ENCODE measurements around the gene SAMD4B.
A peak's percentile ranks its signal among the peaks of the same experiment; 100 is the strongest.
"Not testable (repeated sequence)": the region's sequence is repeated elsewhere in the genome, so short reads cannot be mapped to it uniquely, and the experiment has no call there.

SAMD4B gene

GRCh38 chr19:39335168-39335548 is 7.1 kb upstream of the SAMD4B start:
- peak; percentile 20 for DNase-seq

GRCh38 chr19:39336483-39336882 is 5.7 kb upstream of the SAMD4B start:
- no peak for DNase-seq

- no peak for DNase-seq
Observed at GRCh38 chr19:39339674-39340073, 2.5 kb upstream of the SAMD4B start.

DNA sequence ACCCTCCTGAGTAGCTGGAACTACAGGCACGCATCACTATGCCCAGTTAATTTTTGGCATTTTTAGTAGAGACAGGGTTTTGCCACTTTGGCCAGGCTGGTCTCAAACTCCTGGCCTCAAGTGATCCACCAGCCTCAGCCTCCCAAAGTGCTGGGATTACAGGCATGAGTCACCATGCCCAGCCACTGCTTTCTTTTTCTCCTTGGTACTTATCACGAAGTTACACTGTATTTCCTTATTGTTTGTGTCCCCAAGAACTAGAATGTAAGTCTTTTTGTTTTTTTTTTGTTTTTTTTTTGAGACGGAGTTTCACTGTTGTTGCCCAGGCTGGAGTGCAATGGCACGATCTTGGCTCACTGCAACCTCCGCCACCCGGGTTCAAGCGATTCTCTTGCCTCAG is 2.1 kb upstream of the SAMD4B start:
- DNase-seq: not testable (repeated sequence)

DNA sequence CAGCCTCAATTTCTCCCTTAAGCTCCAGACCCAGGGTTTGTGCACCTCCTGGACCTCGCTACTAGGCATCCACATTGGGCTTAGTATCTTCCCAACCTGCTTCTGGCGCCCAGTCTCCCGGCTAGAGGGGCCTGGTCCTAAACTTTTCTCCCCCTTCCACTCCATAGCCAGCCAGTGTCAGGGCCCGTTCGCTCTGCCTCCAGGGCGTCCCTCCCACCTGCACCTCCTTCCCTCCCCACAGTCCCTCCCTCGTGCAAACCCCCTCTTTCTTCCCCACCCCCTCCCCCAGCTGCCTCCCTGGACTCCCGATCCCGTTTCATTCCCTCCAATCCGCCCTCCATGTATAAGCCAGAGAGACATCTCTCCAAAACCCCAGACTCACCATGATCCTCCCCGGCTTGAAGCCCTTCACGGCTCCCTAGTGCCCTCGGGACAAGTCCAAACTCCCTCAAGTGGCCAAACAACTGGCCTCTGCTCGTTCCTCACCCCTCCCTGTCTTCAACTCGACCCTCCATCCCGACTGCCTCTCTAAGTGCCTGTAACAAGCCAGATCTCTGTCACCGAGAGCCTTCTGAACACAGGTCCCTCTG is 997 bp upstream of the SAMD4B start:
- DNase-seq: no peak

GRCh38 chr19:39342647-39343305 is 555 bp downstream of the SAMD4B start:
- DNase-seq: no peak

DNA sequence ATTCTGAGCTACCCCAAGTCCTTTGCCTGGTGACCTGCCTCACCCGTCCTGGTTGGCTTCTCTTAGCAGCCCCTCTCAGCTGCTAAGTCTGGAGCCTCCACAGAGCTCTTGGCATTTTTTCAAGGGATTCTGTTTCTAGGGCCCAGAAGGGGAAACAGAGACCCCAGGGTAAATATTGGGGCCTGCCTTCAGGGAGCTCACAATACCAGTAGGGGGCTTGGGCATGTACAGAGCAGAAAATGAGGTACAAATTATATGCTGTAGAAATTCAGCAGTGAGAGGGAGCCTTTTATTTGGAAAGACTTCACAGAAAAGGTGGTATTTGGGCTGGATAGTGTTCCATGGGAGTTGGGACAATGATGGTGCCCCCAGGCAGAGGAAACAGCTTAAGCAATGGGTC is 3.7 kb downstream of the SAMD4B start:
- no peak for DNase-seq

DNA sequence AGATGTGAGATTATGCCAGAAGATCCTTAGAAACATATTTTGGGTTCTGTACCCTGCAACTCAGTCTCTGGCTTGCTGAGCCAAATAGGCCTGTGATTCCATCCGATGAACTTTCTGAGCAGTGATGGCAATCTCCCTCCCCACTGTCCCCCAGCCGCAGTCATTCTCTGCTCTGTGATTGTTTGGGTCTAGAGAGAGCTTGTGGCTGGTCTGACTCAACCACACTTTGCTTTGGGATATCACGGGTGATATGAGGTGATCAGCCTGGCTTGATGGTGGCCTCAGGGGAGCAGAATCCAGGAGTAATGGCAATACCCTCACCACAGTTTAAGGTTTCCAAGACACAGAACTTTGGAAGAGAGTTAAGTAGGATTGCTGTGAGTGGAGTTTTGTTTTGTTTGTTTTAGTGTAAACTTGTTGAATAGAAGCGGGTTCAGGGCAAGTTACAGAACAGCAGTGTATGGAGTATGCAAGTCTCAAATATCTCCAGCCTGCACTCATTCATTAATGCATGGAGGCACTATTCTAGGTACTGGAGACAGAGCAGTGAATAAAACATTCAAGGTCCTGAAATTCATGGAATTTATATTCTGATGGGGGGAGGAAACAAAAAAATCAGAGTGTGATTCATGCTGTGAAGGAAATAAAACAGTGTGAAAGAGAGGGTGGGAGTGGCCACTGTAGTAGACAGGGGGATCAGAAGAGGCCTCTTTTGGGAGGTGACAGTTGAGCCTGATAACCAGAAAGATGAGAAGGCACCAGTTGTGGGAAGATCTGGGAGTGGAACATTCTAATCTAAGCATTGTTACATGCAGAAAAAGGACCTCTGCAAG is 5.3 kb downstream of the SAMD4B start:
- DNase-seq: no peak

- DNase-seq: no peak
Observed at GRCh38 chr19:39349326-39349725, 7.1 kb downstream of the SAMD4B start.

DNA sequence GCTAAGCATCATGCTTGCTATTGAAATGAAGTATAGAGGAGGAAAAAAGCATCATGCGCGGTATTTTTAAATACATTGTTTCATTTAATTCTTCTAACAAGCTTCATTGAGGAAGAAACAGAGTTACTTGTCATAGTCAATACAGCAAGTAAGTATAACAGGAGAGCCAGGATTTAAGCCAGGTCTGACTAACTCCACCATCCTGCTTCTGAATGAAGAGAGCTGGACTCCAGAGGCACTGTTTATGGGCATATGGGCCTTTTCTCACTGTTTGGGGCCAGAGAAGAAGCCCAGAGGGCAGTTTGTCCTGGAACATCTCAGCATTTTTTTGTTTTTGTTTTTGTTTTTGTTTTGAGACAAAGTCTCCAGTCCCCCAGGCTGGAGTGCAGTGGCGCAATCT is 7.9 kb downstream of the SAMD4B start:
- DNase-seq: no peak

DNA sequence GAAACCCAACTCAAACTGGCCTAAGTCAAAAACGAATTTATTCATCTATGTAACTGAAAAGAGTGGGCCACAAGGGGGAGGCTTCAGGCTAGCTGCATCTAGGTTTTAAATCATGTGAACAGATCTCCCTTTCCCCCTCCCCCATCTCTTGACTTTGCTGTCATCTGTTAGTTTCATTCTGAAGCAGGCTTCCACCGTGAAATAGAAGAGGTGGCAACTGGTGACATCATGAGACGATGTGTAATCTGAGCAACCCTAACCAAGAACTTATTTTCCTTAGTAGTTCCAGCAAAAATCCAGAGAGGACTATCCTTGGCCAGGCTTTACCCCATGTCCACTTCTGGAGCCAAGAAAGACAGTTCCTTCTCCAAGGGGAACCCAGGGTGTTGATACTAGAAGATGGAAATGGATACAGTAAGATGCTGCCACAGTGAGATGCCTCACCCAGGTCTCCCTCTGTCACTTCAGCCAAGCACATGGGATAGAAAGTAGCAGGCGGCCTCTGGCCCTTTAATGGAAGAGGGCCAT is 9.4 kb downstream of the SAMD4B start:
- DNase-seq: peak; percentile 14

DNA sequence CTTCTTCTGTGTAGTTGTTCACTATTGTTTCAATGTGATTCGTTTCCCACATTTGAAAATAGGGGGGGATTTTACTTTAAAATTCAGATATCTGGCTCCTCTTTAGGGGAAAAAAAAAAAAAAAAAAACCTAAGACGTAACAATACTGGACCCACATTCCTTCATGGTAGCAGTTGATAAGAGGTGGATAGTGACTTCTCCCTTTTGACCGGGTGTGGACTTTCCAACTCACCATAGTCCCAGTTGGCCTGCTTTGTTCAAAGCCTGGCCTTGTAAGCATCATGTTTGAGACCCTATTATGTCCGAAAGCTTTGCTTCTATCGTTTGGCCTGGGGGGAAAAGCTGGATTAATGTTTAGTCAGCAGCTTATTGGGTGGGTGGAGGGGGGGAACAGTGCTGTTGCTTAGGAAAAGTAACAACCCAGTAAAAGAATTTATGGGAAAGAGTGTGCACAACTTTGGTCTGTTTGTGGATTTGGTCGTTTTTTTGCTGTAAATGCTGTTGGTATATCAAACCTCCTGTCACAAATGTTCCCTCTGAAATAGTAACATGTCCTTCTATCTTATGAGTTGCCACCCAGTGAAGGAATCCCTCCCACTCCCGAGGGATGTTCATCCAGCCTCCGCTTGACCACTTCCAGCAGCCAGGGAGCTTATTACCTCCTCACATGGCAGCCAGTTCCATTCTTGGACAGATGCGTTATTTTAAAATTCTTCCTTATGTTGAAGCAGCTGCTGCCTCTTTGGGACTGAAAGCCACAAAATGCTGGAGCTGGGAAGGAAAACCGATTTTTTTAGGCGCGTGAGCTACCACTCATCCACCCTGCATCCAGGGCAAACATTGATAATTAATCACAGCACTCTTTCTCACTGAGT is 10.4 kb downstream of the SAMD4B start:
- no peak for DNase-seq

- DNase-seq: no peak
Observed at GRCh38 chr19:39355253-39355652, 13.0 kb downstream of the SAMD4B start.

- no peak for DNase-seq
Observed at GRCh38 chr19:39356073-39356472, 13.9 kb downstream of the SAMD4B start.

DNA sequence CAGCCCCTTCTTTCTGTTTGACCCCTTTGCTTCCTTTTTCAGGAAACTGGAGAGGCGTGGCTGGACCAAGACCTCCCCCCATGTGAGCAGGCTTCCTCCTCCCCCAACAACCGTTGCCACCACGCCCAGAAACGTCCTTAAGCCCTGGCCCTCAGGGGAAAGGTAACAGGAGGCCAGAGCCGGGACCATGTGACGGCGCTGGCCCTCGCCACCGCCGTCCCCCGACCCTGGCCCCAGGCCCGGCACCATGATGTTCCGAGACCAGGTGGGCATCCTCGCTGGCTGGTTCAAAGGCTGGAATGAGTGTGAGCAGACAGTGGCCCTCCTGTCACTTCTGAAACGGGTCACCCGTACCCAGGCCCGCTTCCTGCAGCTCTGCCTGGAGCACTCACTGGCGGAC is 14.4 kb downstream of the SAMD4B start:
- DNase-seq: no peak

GRCh38 chr19:39359026-39359425 is 16.8 kb downstream of the SAMD4B start:
- DNase-seq: no peak

- DNase-seq: no peak
Observed at GRCh38 chr19:39360599-39360998, 18.4 kb downstream of the SAMD4B start.

DNA sequence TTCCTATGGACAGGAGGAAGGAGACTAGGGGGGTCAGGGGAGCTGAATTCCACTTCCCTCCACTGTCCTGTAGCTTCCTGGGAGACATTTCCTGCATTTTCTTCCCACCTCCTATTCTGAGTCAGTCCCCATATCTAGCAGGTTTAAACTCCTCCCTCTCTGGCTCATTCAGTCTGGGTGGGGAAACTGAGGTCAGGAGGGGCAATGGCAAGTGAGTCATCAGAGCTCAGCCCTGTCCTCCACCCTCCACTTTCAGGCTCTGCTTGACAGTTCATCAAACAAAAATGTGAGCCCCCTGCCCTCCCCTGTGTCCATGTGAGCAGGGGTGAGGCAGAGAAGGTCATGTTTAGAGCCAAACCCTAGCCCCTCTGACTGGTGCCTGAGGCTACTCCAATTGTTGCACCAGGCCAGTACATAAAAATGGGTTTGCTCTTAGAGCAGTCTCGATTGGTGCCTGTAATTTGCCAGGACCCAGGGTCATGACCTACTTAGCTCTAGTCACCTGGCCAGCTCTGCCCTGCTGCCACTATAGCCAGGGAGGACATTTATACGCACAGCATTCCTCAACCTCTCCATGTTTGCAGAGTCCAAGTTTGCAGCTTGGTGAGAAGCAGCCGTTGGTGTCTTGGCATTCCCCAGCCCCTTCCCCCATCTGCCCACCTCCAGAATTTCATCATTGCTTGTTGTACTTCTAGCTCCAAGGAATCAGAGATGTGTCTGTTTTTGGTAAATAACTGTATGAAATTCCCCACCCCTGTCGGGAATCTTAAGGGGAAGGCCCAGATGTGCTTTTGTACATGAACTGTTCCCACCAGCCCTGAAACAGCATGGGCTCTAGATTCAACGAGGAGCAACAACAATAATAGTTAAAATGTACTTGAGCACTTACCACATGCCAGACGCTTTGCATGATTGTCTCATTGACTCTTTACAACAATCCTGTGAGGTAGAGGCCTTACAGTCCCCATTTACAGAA is 20.7 kb downstream of the SAMD4B start:
- DNase-seq: no peak

- no peak for DNase-seq
Observed at GRCh38 chr19:39363901-39364457, 21.8 kb downstream of the SAMD4B start.

GRCh38 chr19:39365531-39365930 is 23.3 kb downstream of the SAMD4B start:
- DNase-seq: no peak

DNA sequence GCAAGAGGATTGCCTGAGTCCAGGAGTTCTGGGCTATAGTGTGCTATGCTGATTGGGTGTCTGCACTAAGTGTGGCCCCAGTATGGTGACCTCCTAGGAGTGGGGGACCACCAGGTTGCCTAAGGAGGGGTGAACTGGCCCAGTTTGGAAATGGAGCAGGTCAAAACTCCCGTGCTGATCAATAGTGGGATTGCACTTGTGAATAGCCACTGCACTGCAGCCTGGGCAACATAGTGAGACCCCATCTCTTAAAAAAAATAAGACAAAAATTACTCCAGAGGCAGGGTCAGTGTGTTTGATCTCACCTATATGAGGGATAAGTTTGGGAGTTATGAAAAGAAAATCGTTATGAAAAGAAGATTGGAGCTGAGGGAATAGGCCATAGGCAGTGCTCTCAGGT is 27.0 kb downstream of the SAMD4B start:
- no peak for DNase-seq
